H1 (cell line): ENCODE data around the gene TPD52L2. TPM values are rescaled to one million over a fixed set of nuclear protein-coding genes. Genes with fewer than 3 reads are reported as not detected.

Source experiments
- BACH1 ChIP-seq: IDR thresholded peaks from 2 replicates; pipeline ENCODE4 v1.6.1; 2012; ENCODE audit warnings: low read length, improper control_type of control experiment
- CBX5 ChIP-seq: fragments of 300-800, 300-1000 bp; sonication (generic); IDR thresholded peaks from 2 replicates; pipeline ENCODE4 v1.7.1; 2016; ENCODE audit warnings: antibody characterized with exemption, low read length, low read depth
- CEBPB ChIP-seq: IDR thresholded peaks from 2 replicates; pipeline ENCODE4 v1.6.1; 2012; ENCODE audit warnings: low read depth, low read length
- FOSL1 ChIP-seq: IDR thresholded peaks from 2 replicates; pipeline ENCODE4 v1.6.1; 2011; ENCODE audit warnings: mild to moderate bottlenecking, low read depth, low read length, moderate library complexity; ENCODE audit not compliant: insufficient read depth
- JUND ChIP-seq: IDR thresholded peaks from 2 replicates; pipeline ENCODE4 v1.6.1; 2011; ENCODE audit warnings: mild to moderate bottlenecking, improper control_type of control experiment, low read length
- KDM4A ChIP-seq: IDR thresholded peaks from one replicate; pipeline ENCODE4 v1.7.1; 2012; ENCODE audit warnings: low read depth, mild to moderate bottlenecking, moderate library complexity, low read length, inconsistent platforms; ENCODE audit not compliant: severe bottlenecking
- MAFK ChIP-seq: IDR thresholded peaks from 2 replicates; pipeline ENCODE4 v1.6.1; 2012; ENCODE audit warnings: low read depth, mild to moderate bottlenecking, improper control_type of control experiment, low read length
- PHF8 ChIP-seq: fragments of 200-600 bp; sonication (generic); conservative IDR thresholded peaks from 2 replicates; pipeline ENCODE4 v1.7.1; 2012; ENCODE audit warnings: low read depth, mild to moderate bottlenecking, inconsistent platforms, low read length, moderate library complexity
- POLR2A ChIP-seq, 2 experiments: IDR thresholded peaks; 1 replicate in 1 of 2; 2 replicates in 1 of 2; pipeline ENCODE4 v1.6.1; 2011; ENCODE audit warnings: low read depth in 2 of 2, low read length in 2 of 2, mild to moderate bottlenecking in 2 of 2; ENCODE audit errors: control extremely low read depth in 1 of 2
- RBBP5 ChIP-seq: IDR thresholded peaks from 2 replicates; pipeline ENCODE4 v1.7.1; 2012; ENCODE audit warnings: low read depth, mild to moderate bottlenecking, inconsistent platforms, low read length, moderate library complexity, borderline replicate concordance
- RFX5 ChIP-seq: IDR thresholded peaks from 2 replicates; pipeline ENCODE4 v1.6.1; 2011; ENCODE audit warnings: low read depth, low read length, improper control_type of control experiment, borderline replicate concordance
- SIRT6 ChIP-seq: IDR thresholded peaks from one replicate; pipeline ENCODE4 v1.7.1; 2012; ENCODE audit warnings: low read length, inconsistent platforms
- polyA plus RNA-seq, 7 experiments: library from polyadenylated mRNA; depleted of rRNA in 3 of 7; stranded (reverse) in 5 of 7; unstranded in 2 of 7; fragments of >200 nt in 5 of 7; fragments of 200-250 nt in 2 of 7; gene quantifications; 1 replicate in 5 of 7; 2 replicates in 1 of 7; 4 replicates in 1 of 7; pipeline versions ENCODE4 v1.2.1 to v1.2.3, GENCODE V29; 2011 to 2013; ENCODE audit warnings: missing spikeins in 2 of 7, mixed read lengths in 2 of 7
- total RNA-seq: library from RNA; stranded (reverse); fragmentation: NEBNext Ultra II Directional; extraction: Animal tissue kit (Norgen Biotek cat#: 25700); gene quantifications from 2 replicates; pipeline ENCODE4 v1.2.1, GENCODE V29; 2021
- TF ChIP-seq, protein P1 (sequence below): IDR thresholded peaks from 2 replicates; pipeline ENCODE4 v1.6.1; 2012; ENCODE audit warnings: low read length, inconsistent platforms
- TF ChIP-seq, protein P2 (sequence below): IDR thresholded peaks from 2 replicates; pipeline ENCODE4 v1.6.1; 2012; ENCODE audit warnings: inconsistent platforms

TPD52L2 gene
- total and polyA plus RNA-seq, 2 of the 8 experiments (the other 6 are each of a cell fraction or from before 2014, with no cell fraction given), result 77.1 to 80.2 TPM

DNA sequence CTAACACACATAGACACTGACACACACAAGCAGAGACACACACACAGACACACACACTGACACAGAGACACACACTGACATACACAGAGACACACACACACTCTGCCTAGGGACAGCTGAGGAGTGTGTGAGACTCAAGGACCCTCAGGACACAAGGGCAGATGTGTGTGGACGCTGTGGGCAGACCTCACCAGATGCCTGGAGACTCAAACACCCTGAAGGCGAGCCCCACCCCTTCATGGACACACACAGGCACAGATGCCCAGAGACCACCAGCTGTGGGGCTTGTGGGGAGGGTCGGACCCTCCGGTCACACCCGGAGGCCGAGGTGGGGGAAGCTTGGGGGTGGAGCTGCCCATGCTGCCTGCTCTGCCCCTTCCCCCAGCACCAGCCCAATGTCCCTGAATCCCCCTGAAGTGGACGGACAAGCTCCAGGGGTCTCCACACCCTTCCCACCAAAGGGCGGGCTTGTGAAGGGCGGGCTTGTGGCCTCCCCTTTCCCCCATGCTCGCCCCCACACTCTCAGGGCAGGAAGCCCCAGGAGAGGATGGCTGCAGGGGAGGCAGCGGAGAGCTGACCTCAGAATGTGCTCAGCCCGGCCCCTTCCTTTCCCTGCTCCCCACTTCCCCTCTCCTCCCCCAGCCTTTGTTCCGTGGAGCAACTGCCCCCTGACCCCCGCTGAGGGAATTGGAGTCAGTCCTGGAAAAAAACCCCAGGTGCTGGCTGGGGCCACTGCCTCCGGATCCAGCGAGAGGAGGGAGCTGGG lies 17.6 kb upstream of the TPD52L2 start (continued):
- TF ChIP-seq CEBPB, result no peak
- no peak for TF ChIP-seq SIRT6
- no peak for TF ChIP-seq RFX5
- peak; percentile 58; the same call in 1 of the 2 replicates for TF ChIP-seq BACH1
- TF ChIP-seq FOSL1, result no peak
- TF ChIP-seq, protein P1, sequence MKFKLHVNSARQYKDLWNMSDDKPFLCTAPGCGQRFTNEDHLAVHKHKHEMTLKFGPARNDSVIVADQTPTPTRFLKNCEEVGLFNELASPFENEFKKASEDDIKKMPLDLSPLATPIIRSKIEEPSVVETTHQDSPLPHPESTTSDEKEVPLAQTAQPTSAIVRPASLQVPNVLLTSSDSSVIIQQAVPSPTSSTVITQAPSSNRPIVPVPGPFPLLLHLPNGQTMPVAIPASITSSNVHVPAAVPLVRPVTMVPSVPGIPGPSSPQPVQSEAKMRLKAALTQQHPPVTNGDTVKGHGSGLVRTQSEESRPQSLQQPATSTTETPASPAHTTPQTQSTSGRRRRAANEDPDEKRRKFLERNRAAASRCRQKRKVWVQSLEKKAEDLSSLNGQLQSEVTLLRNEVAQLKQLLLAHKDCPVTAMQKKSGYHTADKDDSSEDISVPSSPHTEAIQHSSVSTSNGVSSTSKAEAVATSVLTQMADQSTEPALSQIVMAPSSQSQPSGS, result no peak
- TF ChIP-seq MAFK, result no peak
- no peak for TF ChIP-seq PHF8
- TF ChIP-seq JUND, result no peak
- TF ChIP-seq RBBP5, result no peak
- TF ChIP-seq, protein P2, sequence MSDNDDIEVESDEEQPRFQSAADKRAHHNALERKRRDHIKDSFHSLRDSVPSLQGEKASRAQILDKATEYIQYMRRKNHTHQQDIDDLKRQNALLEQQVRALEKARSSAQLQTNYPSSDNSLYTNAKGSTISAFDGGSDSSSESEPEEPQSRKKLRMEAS, result no peak
- no peak for TF ChIP-seq CBX5
- no peak for TF ChIP-seq KDM4A
- peak in 1 of 2 experiments; percentile 21; a peak in 1 of 3 replicates for TF ChIP-seq POLR2A (IDR thresholded peaks at IDR 0.05; ENCODE audit: control extremely low read depth in 1 of 2, low read depth in 2 of 2, low read length in 2 of 2)
